PC-9 (cell line): ENCODE data around the gene SPATC1L.
"Not testable (repeated sequence)": the region's sequence is repeated elsewhere in the genome, so short reads cannot be mapped to it uniquely, and the experiment has no call there.

Source experiments
- CTCF ChIP-seq: fragments of 200-600 bp; sonication (generic); conservative IDR thresholded peaks from 2 replicates; pipeline ENCODE4 v1.6.1; 2017; ENCODE audit warnings: mixed run types, antibody characterized with exemption, mild to moderate bottlenecking, moderate library complexity
- EZH2 ChIP-seq: fragments of 200-600 bp; sonication (generic); IDR thresholded peaks from 2 replicates; pipeline ENCODE4 v1.8.0; 2017; ENCODE audit warnings: antibody characterized with exemption, low read depth

DNA sequence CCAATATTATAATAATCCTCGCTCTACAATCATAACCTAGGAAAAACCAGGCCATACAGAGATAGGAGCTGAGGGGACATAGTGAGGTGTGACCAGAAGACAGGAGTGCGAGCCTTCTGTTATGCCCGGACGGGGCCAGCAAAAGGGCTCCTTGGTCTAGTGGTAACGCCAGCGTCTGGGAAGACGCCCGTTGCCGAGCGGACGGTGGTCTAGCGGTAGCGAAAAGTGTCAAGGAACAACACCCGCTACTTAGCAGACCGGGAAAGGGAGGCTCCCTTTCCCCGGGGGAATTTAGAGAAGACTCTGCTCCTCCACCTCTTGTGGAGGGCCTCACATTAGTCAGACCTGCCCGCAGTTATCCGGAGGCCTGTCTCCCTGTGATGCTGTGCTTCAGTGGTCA is 39.4 kb upstream of the SPATC1L start:
- TF ChIP-seq CTCF, EZH2: not testable (repeated sequence)
